H9 (cell line): ENCODE data around the gene SPTBN1. TPM values are rescaled to one million over a fixed set of nuclear protein-coding genes. Genes with fewer than 3 reads are reported as not detected.

ENCODE experiments used
- DNase-seq: peaks from one replicate; pipeline ENCODE4 v3.0.0-alpha.2; 2017
- H2AFZ ChIP-seq: one replicate; pipeline ENCODE4 v1.6.1; 2013; ENCODE audit warnings: mild to moderate bottlenecking, low read length, control low read depth, moderate library complexity
- H2AK5ac ChIP-seq: 2 replicates; pipeline ENCODE4 v1.6.1; 2013; ENCODE audit warnings: low read length, control low read depth, mixed read lengths; ENCODE audit not compliant: insufficient read length
- H2BK120ac ChIP-seq: one replicate; pipeline ENCODE4 v1.6.1; 2013; ENCODE audit warnings: low read depth, mild to moderate bottlenecking, low read length, control low read depth, inconsistent platforms; ENCODE audit not compliant: poor library complexity, severe bottlenecking
- H2BK12ac ChIP-seq: 2 replicates; pipeline ENCODE4 v1.6.1; 2013; ENCODE audit warnings: low read length, control low read depth, mixed read lengths, low read depth; ENCODE audit not compliant: insufficient read length
- H2BK15ac ChIP-seq: 2 replicates; pipeline ENCODE4 v1.6.1; 2013; ENCODE audit warnings: low read depth, low read length, control low read depth
- H2BK20ac ChIP-seq: one replicate; pipeline ENCODE4 v1.6.1; 2013; ENCODE audit warnings: low read depth, mild to moderate bottlenecking, low read length, control low read depth, inconsistent platforms; ENCODE audit not compliant: poor library complexity, severe bottlenecking
- H2BK5ac ChIP-seq: 2 replicates; pipeline ENCODE4 v1.6.1; 2013; ENCODE audit warnings: low read length, control low read depth, mixed read lengths; ENCODE audit not compliant: insufficient read length
- H3K14ac ChIP-seq: 2 replicates; pipeline ENCODE4 v1.6.1; 2013; ENCODE audit warnings: low read length, control low read depth; ENCODE audit not compliant: insufficient read depth
- H3K18ac ChIP-seq: 2 replicates; pipeline ENCODE4 v1.6.1; 2013; ENCODE audit warnings: low read depth, mild to moderate bottlenecking, mixed read lengths, low read length, control low read depth; ENCODE audit not compliant: insufficient read length
- H3K23ac ChIP-seq: 2 replicates; pipeline ENCODE4 v1.6.1; 2013; ENCODE audit warnings: low read length, control low read depth, mixed read lengths, low read depth; ENCODE audit not compliant: insufficient read length
- H3K23me2 ChIP-seq: 2 replicates; pipeline ENCODE4 v1.6.1; 2013; ENCODE audit warnings: low read depth, mild to moderate bottlenecking, mixed read lengths, low read length, control low read depth; ENCODE audit not compliant: insufficient read length, poor library complexity, severe bottlenecking
- H3K27ac ChIP-seq: 2 replicates; pipeline ENCODE4 v1.5.1; 2013; ENCODE audit warnings: low read length, control low read depth, mixed read lengths, low read depth; ENCODE audit not compliant: insufficient read length
- H3K27me3 ChIP-seq: 2 replicates; pipeline ENCODE4 v1.6.1; 2013; ENCODE audit warnings: low read length, control low read depth, inconsistent platforms; ENCODE audit not compliant: insufficient read depth
- H3K4ac ChIP-seq: 2 replicates; pipeline ENCODE4 v1.6.1; 2013; ENCODE audit warnings: low read depth, mild to moderate bottlenecking, control low read depth, inconsistent platforms, low read length, moderate library complexity
- H3K4me1 ChIP-seq: 2 replicates; pipeline ENCODE4 v1.6.1; 2013; ENCODE audit warnings: low read length, control low read depth, inconsistent platforms; ENCODE audit not compliant: insufficient read depth
- H3K4me2 ChIP-seq: 2 replicates; pipeline ENCODE4 v1.6.1; 2013; ENCODE audit warnings: low read length, control low read depth, mixed read lengths; ENCODE audit not compliant: insufficient read length, insufficient read depth
- H3K56ac ChIP-seq: 2 replicates; pipeline ENCODE4 v1.6.1; 2013; ENCODE audit warnings: low read depth, mild to moderate bottlenecking, mixed read lengths, low read length, control low read depth; ENCODE audit not compliant: insufficient read length
- H3K79me1 ChIP-seq: 2 replicates; pipeline ENCODE4 v1.6.1; 2013; ENCODE audit warnings: low read depth, mild to moderate bottlenecking, moderate library complexity, low read length, control low read depth, inconsistent platforms; ENCODE audit not compliant: insufficient read depth, poor library complexity, severe bottlenecking
- H3K79me2 ChIP-seq: 2 replicates; pipeline ENCODE4 v1.6.1; 2013; ENCODE audit warnings: low read length, control low read depth, inconsistent platforms; ENCODE audit not compliant: insufficient read depth
- H3K9ac ChIP-seq: 2 replicates; pipeline ENCODE4 v1.6.1; 2013; ENCODE audit warnings: low read length, control low read depth, mixed read lengths; ENCODE audit not compliant: insufficient read length; ENCODE audit errors: extremely low read depth
- H3K9me3 ChIP-seq: one replicate; pipeline ENCODE4 v1.6.1; 2013; ENCODE audit warnings: low read depth, low read length, inconsistent platforms; ENCODE audit not compliant: control insufficient read depth
- H3T11ph ChIP-seq: one replicate; pipeline ENCODE4 v1.6.1; 2013; ENCODE audit warnings: mild to moderate bottlenecking, low read length, control low read depth, inconsistent platforms
- H4K20me1 ChIP-seq: one replicate; pipeline ENCODE4 v1.6.1; 2013; ENCODE audit not compliant: control insufficient read depth, insufficient read length, insufficient read depth
- H4K5ac ChIP-seq: 2 replicates; pipeline ENCODE4 v1.6.1; 2013; ENCODE audit warnings: low read depth, mild to moderate bottlenecking, mixed read lengths, low read length, control low read depth; ENCODE audit not compliant: insufficient read length
- H4K8ac ChIP-seq: replicated peaks from 2 replicates; pipeline ENCODE4 v1.6.1; 2013; ENCODE audit warnings: low read length, control low read depth, mixed read lengths, low read depth; ENCODE audit not compliant: insufficient read length
- H4K91ac ChIP-seq: 2 replicates; pipeline ENCODE4 v1.6.1; 2013; ENCODE audit warnings: low read depth, mild to moderate bottlenecking, moderate library complexity, mixed read lengths, low read length, control low read depth; ENCODE audit not compliant: insufficient read length
- H3K27ac Mint-ChIP-seq, 3 experiments: 2 replicates in 2 of 3; 3 replicates in 1 of 3; pipeline ENCODE4 v1.8.0; 2020 to 2021; ENCODE audit warnings: mixed read lengths in 3 of 3, mild to moderate bottlenecking in 1 of 3, moderate library complexity in 1 of 3
- H3K27me3 Mint-ChIP-seq: 2 replicates; pipeline ENCODE4 v1.8.0; 2021; ENCODE audit warnings: low read depth, mild to moderate bottlenecking, moderate library complexity, mixed read lengths
- H3K36me3 Mint-ChIP-seq, 3 experiments: 2 replicates in 2 of 3; 3 replicates in 1 of 3; pipeline ENCODE4 v1.8.0; 2020 to 2021; ENCODE audit warnings: low read depth in 3 of 3, mixed read lengths in 3 of 3; ENCODE audit not compliant: insufficient read depth in 1 of 3
- H3K4me1 Mint-ChIP-seq, 2 experiments: 2 replicates each; pipeline ENCODE4 v1.8.0; 2020; ENCODE audit warnings: mixed read lengths in 2 of 2
- H3K4me3 Mint-ChIP-seq, 2 experiments: 2 replicates in 1 of 2; 3 replicates in 1 of 2; pipeline ENCODE4 v1.8.0; 2020 to 2021; ENCODE audit warnings: mild to moderate bottlenecking in 2 of 2, mixed read lengths in 2 of 2, moderate library complexity in 1 of 2
- H3K9me3 Mint-ChIP-seq, 2 experiments: 2 replicates in 1 of 2; 3 replicates in 1 of 2; pipeline ENCODE4 v1.8.0; 2020; ENCODE audit warnings: mild to moderate bottlenecking in 2 of 2, mixed read lengths in 2 of 2, moderate library complexity in 1 of 2
- CTCF ChIP-seq: fragments of 200-600 bp; sonication (generic); conservative IDR thresholded peaks from 3 replicates; pipeline ENCODE4 v1.8.0; 2021; ENCODE audit warnings: antibody characterized with exemption, mild to moderate bottlenecking
- WGBS: extraction: QIAGEN DNeasy Blood & Tissue Kit; methylation state at CpG from one replicate; pipeline ENCODE4 v1.1.7; 2013; ENCODE audit warnings: missing lambda C conversion rate, low lambda C conversion rate, mixed read lengths; ENCODE audit not compliant: insufficient read length; ENCODE audit errors: extremely low coverage; 5-methylcytosine and 5-hydroxymethylcytosine counted together
- total RNA-seq: library from RNA; stranded (reverse); gene quantifications from 2 replicates; pipeline ENCODE4 v1.2.1, GENCODE V29; 2021

Gene SPTBN1
- total RNA-seq, 1 experiment from 2014 or later, result 164 TPM

- Histone ChIP-seq H3K4me2 (no peak overlapping the region), H3K9me3 (no peaks in the 10 kb centered on the region), H3K23me2 (no peaks in the 10 kb centered on the region), H3K27ac (no peak overlapping the region), H2BK5ac (no peak overlapping the region), H3K4me1 (no peaks in the 10 kb centered on the region), H3K23ac (no peak overlapping the region), H3K9ac (no peak overlapping the region), H4K8ac (no peak overlapping the region), H4K5ac (no peak overlapping the region), H4K20me1 (peaks cover 2% of the 10 kb centered on the region), H2BK20ac (no peak overlapping the region), H3T11ph (no peak overlapping the region), H2AK5ac (no peak overlapping the region), H2BK15ac (no peak overlapping the region), H2BK12ac (no peak overlapping the region), H3K18ac (no peak overlapping the region), H2AFZ (no peak overlapping the region), H3K79me2 (no peaks in the 10 kb centered on the region), H3K27me3 (no peaks in the 10 kb centered on the region), H3K4ac (no peak overlapping the region), H3K79me1 (peaks cover 2% of the 10 kb centered on the region), H3K14ac (no peak overlapping the region), H2BK120ac (no peak overlapping the region), H3K56ac (no peak overlapping the region), H4K91ac (no peak overlapping the region)
- Mint-ChIP-seq H3K27ac (no peak overlapping the region), H3K36me3 (peaks cover 39 to 82% (median 82%) of the 10 kb centered on the region in 3 experiments; a peak in 6 of 7 replicates), H3K9me3 (no peaks in the 10 kb centered on the region), H3K4me1 (no peaks in the 10 kb centered on the region; a peak in 1 of 4 replicates), H3K4me3 (no peak overlapping the region), H3K27me3 (no peaks in the 10 kb centered on the region)
- no CpG with 5 or more reads among the region's 4 CpGs for WGBS
- DNase-seq, result no peak
- no peak for TF ChIP-seq CTCF
Measured at GRCh38 chr2:54639609-54640008, 183.5 kb downstream of the SPTBN1 start.
